HepG2 (cell line): ENCODE results near the gene IPMK. TPM values are rescaled to one million over a fixed set of nuclear protein-coding genes. Genes with fewer than 3 reads are reported as not detected.
"Not testable (repeated sequence)": the region's sequence is repeated elsewhere in the genome, so short reads cannot be mapped to it uniquely, and the experiment has no call there.

Source experiments
- BCL6 ChIP-seq: IDR thresholded peaks from 2 replicates; pipeline ENCODE4 v1.6.1; 2016; ENCODE audit warnings: missing genetic modification reagents, missing compliant biosample characterization
- FOXA1 ChIP-seq, 2 experiments: fragments of 450-650 bp in 1 of 2; sonication (generic) in 1 of 2; formaldehyde crosslinking in 1 of 2; IDR thresholded peaks; 2 replicates each; pipeline versions ENCODE4 v1.4.0 to v1.6.1; 2016 to 2020; ENCODE audit warnings: missing genetic modification reagents in 1 of 2
- HOXA3 ChIP-seq: sonication (generic); formaldehyde crosslinking; IDR thresholded peaks from 2 replicates; pipeline ENCODE4 v1.5.0; 2020; ENCODE audit warnings: missing genetic modification reagents
- IRF2 ChIP-seq: IDR thresholded peaks from 2 replicates; pipeline ENCODE4 v1.6.1; 2018; ENCODE audit warnings: missing genetic modification reagents, missing compliant biosample characterization
- KDM6A ChIP-seq: IDR thresholded peaks from 2 replicates; pipeline ENCODE4 v1.6.1; 2016; ENCODE audit warnings: low read depth
- PATZ1 ChIP-seq: sonication (generic); formaldehyde crosslinking; IDR thresholded peaks from 2 replicates; pipeline ENCODE4 v1.4.0; 2020; ENCODE audit warnings: missing genetic modification reagents
- POGZ ChIP-seq: sonication (generic); formaldehyde crosslinking; IDR thresholded peaks from 2 replicates; pipeline ENCODE4 v1.4.0; 2020; ENCODE audit warnings: mild to moderate bottlenecking, missing genetic modification reagents
- RXRA ChIP-seq: sonication (generic); formaldehyde crosslinking; IDR thresholded peaks from 2 replicates; pipeline ENCODE4 v1.5.1; 2020; ENCODE audit warnings: missing genetic modification reagents
- SAP130 ChIP-seq: IDR thresholded peaks from 2 replicates; pipeline ENCODE4 v1.6.1; 2016; ENCODE audit warnings: low read depth
- ZGPAT ChIP-seq: IDR thresholded peaks from 2 replicates; pipeline ENCODE4 v1.6.1; 2016; ENCODE audit warnings: mild to moderate bottlenecking
- ZNF614 ChIP-seq: IDR thresholded peaks from 2 replicates; pipeline ENCODE4 v1.6.1; 2018; ENCODE audit warnings: missing biosample characterization, missing genetic modification reagents, inconsistent platforms, borderline replicate concordance
- polyA plus RNA-seq, 8 experiments: library from polyadenylated mRNA; depleted of rRNA in 3 of 8; stranded (reverse) in 7 of 8; unstranded in 1 of 8; fragments of >200 nt; fragmentation: Illumina TruSeq in 4 of 8; extraction: Trizol in 4 of 8; gene quantifications; 2 replicates each; pipeline versions ENCODE4 v1.2.1 to v1.2.3, GENCODE V29; 2011 to 2016; ENCODE audit warnings: low read depth in 4 of 8, missing spikeins in 1 of 8, mixed read lengths in 1 of 8; ENCODE audit not compliant: insufficient read depth in 1 of 8
- total RNA-seq, 5 experiments: library from RNA; depleted of rRNA; stranded (reverse); fragments of >200 nt; fragmentation: Illumina TruSeq; extraction: Trizol; gene quantifications; 2 replicates each; pipeline ENCODE4 v1.2.3, GENCODE V29; 2016; ENCODE audit warnings: low read depth in 1 of 5
- TF ChIP-seq, protein P1 (sequence below): sonication (generic); formaldehyde crosslinking; IDR thresholded peaks from 2 replicates; pipeline ENCODE4 v1.4.0; 2020; ENCODE audit warnings: mild to moderate bottlenecking, missing genetic modification reagents, borderline replicate concordance
- TF ChIP-seq, protein P2 (sequence below): IDR thresholded peaks from 2 replicates; pipeline ENCODE4 v1.6.1; 2016; ENCODE audit warnings: low read depth
- TF ChIP-seq, protein P3 (sequence below): fragments of 450-650 bp; IDR thresholded peaks from 2 replicates; pipeline ENCODE4 v1.6.1; 2016
- TF ChIP-seq, protein P4 (sequence below): sonication (generic); formaldehyde crosslinking; IDR thresholded peaks from 2 replicates; pipeline ENCODE4 v1.4.0; 2020; ENCODE audit warnings: missing genetic modification reagents

The IPMK gene
- total and polyA plus RNA-seq, 2 of the 13 experiments (the other 11 are each of a cell fraction or from before 2014, with no cell fraction given), result 2.7 to 3.9 TPM

DNA sequence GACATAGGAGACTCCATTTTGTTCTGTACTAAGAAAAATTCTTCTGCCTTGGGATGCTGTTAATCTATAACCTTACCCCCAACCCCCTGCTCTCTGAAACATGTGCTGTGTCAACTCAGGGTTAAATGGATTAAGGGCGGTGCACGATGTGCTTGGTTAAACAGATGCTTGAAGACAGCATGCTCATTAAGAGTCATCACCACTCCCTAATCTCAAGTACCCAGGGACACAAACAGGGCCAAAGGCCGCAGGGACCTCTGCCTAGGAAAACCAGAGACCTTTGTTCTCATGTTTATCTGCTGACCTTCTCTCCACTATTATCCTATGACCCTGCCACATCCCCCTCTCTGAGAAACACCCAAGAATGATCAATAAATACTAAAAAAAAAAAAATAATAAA lies 23.0 kb downstream of the IPMK start (continued):
- 0 out of 2 replicates have a peak, but pooled peaks have one; percentile 31 for TF ChIP-seq ZNF614 (CRISPR knock-in tag)
- TF ChIP-seq, protein P1, sequence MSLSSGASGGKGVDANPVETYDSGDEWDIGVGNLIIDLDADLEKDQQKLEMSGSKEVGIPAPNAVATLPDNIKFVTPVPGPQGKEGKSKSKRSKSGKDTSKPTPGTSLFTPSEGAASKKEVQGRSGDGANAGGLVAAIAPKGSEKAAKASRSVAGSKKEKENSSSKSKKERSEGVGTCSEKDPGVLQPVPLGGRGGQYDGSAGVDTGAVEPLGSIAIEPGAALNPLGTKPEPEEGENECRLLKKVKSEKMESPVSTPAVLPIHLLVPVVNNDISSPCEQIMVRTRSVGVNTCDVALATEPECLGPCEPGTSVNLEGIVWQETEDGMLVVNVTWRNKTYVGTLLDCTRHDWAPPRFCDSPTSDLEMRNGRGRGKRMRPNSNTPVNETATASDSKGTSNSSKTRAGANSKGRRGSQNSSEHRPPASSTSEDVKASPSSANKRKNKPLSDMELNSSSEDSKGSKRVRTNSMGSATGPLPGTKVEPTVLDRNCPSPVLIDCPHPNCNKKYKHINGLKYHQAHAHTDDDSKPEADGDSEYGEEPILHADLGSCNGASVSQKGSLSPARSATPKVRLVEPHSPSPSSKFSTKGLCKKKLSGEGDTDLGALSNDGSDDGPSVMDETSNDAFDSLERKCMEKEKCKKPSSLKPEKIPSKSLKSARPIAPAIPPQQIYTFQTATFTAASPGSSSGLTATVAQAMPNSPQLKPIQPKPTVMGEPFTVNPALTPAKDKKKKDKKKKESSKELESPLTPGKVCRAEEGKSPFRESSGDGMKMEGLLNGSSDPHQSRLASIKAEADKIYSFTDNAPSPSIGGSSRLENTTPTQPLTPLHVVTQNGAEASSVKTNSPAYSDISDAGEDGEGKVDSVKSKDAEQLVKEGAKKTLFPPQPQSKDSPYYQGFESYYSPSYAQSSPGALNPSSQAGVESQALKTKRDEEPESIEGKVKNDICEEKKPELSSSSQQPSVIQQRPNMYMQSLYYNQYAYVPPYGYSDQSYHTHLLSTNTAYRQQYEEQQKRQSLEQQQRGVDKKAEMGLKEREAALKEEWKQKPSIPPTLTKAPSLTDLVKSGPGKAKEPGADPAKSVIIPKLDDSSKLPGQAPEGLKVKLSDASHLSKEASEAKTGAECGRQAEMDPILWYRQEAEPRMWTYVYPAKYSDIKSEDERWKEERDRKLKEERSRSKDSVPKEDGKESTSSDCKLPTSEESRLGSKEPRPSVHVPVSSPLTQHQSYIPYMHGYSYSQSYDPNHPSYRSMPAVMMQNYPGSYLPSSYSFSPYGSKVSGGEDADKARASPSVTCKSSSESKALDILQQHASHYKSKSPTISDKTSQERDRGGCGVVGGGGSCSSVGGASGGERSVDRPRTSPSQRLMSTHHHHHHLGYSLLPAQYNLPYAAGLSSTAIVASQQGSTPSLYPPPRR (CRISPR knock-in tag), result peak; percentile 72; the same call in 1 of the 2 replicates
- peak; percentile 58 for TF ChIP-seq SAP130 (CRISPR knock-in tag)
- TF ChIP-seq, protein P2, sequence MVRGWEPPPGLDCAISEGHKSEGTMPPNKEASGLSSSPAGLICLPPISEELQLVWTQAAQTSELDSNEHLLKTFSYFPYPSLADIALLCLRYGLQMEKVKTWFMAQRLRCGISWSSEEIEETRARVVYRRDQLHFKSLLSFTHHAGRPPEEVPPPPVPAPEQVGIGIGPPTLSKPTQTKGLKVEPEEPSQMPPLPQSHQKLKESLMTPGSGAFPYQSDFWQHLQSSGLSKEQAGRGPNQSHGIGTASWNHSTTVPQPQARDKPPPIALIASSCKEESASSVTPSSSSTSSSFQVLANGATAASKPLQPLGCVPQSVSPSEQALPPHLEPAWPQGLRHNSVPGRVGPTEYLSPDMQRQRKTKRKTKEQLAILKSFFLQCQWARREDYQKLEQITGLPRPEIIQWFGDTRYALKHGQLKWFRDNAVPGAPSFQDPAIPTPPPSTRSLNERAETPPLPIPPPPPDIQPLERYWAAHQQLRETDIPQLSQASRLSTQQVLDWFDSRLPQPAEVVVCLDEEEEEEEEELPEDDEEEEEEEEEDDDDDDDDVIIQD (CRISPR knock-in tag), result peak; percentile 59; the same call in 1 of the 2 replicates
- peak; percentile 92 for TF ChIP-seq BCL6
- peak; percentile 54 for TF ChIP-seq PATZ1
- TF ChIP-seq, protein P3, sequence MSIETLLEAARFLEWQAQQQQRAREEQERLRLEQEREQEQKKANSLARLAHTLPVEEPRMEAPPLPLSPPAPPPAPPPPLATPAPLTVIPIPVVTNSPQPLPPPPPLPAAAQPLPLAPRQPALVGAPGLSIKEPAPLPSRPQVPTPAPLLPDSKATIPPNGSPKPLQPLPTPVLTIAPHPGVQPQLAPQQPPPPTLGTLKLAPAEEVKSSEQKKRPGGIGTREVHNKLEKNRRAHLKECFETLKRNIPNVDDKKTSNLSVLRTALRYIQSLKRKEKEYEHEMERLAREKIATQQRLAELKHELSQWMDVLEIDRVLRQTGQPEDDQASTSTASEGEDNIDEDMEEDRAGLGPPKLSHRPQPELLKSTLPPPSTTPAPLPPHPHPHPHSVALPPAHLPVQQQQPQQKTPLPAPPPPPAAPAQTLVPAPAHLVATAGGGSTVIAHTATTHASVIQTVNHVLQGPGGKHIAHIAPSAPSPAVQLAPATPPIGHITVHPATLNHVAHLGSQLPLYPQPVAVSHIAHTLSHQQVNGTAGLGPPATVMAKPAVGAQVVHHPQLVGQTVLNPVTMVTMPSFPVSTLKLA, result peak; percentile 38; the same call in 1 of the 2 replicates
- TF ChIP-seq, protein P4, sequence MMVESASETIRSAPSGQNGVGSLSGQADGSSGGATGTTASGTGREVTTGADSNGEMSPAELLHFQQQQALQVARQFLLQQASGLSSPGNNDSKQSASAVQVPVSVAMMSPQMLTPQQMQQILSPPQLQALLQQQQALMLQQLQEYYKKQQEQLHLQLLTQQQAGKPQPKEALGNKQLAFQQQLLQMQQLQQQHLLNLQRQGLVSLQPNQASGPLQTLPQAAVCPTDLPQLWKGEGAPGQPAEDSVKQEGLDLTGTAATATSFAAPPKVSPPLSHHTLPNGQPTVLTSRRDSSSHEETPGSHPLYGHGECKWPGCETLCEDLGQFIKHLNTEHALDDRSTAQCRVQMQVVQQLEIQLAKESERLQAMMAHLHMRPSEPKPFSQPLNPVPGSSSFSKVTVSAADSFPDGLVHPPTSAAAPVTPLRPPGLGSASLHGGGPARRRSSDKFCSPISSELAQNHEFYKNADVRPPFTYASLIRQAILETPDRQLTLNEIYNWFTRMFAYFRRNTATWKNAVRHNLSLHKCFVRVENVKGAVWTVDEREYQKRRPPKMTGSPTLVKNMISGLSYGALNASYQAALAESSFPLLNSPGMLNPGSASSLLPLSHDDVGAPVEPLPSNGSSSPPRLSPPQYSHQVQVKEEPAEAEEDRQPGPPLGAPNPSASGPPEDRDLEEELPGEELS (CRISPR knock-in tag), result peak; percentile 75
- TF ChIP-seq HOXA3 (CRISPR knock-in tag), result peak; percentile 20; the same call in 1 of the 2 replicates
- TF ChIP-seq KDM6A (CRISPR knock-in tag), result 0 out of 2 replicates have a peak, but pooled peaks have one; percentile 32
- TF ChIP-seq RXRA (CRISPR knock-in tag), result peak; percentile 27; the same call in 1 of the 2 replicates
- not testable (repeated sequence) for TF ChIP-seq FOXA1 (IDR thresholded peaks at IDR 0.05)
- 0 out of 2 replicates have a peak, but pooled peaks have one; percentile 25 for TF ChIP-seq FOXA1 (CRISPR knock-in tag; IDR thresholded peaks at IDR 0.05)
- 0 out of 2 replicates have a peak, but pooled peaks have one; percentile 40 for TF ChIP-seq POGZ
- TF ChIP-seq ZGPAT (CRISPR knock-in tag), result peak; percentile 66
- TF ChIP-seq IRF2, result 0 out of 2 replicates have a peak, but pooled peaks have one; percentile 15
